Activated CD4-positive, alpha-beta T cell treated with anti-CD3 and anti-CD28 coated beads, Interleukin-2, amount 10 ng/mL, durations not matched to agents 24 days and 14 days (primary cell): ENCODE results near the gene GCHFR. TPM values are rescaled to one million over a fixed set of nuclear protein-coding genes. Genes with fewer than 3 reads are reported as not detected.

Source experiments
- DNase-seq: peaks from one replicate; pipeline ENCODE4 v3.0.0; 2022
- H3K27ac Mint-ChIP-seq: one replicate; pipeline ENCODE4 v1.8.0; 2022; ENCODE audit warnings: mild to moderate bottlenecking, mixed read lengths
- H3K27me3 Mint-ChIP-seq: one replicate; pipeline ENCODE4 v1.8.0; 2022; ENCODE audit warnings: mixed read lengths
- H3K36me3 Mint-ChIP-seq: one replicate; pipeline ENCODE4 v1.8.0; 2022; ENCODE audit warnings: low read depth, mild to moderate bottlenecking, mixed read lengths
- H3K4me1 Mint-ChIP-seq: one replicate; pipeline ENCODE4 v1.8.0; 2021; ENCODE audit warnings: mixed read lengths
- H3K4me3 Mint-ChIP-seq: one replicate; pipeline ENCODE4 v1.8.0; 2022; ENCODE audit warnings: mild to moderate bottlenecking, moderate library complexity, mixed read lengths
- H3K9me3 Mint-ChIP-seq: one replicate; pipeline ENCODE4 v1.8.0; 2021; ENCODE audit warnings: mixed read lengths
- intact Hi-C: fragments of 100-400 bp; cut with micrococcal nuclease; formaldehyde crosslinking; loops from one replicate; pipeline ENCODE4 v1.15.1; 2023
- total RNA-seq: library from RNA; stranded (reverse); gene quantifications from 2 replicates; pipeline ENCODE4 v1.2.3, GENCODE V29; 2022

GCHFR gene
- total RNA-seq, 1 donor from 2014 or later: 34.7 TPM

- intact Hi-C loops: loop anchor here (5.0 to 10.0 kb wide), 3 partner anchors 129 to 198 kb away; partner anchors contain the start of genes CCDC32, KNL1, RPUSD2 and VPS18
- Mint-ChIP-seq H3K9me3 (no peaks in the 10 kb centered on the region), H3K27ac (peak overlapping the region; percentile 89), H3K4me1 (peaks cover 22% of the 10 kb centered on the region), H3K27me3 (peaks cover 2% of the 10 kb centered on the region), H3K36me3 (peaks cover 4% of the 10 kb centered on the region), H3K4me3 (peak overlapping the region; percentile 76)
- peak; percentile 81 for DNase-seq
Observed at GRCh38 chr15:40762919-40763800, 708 bp upstream of the GCHFR start.

GRCh38 chr15:40764629-40765103 is 798 bp downstream of the GCHFR start:
- peaks cover 2% of the 10 kb centered on the region for H3K27me3 Mint-ChIP-seq
- intact Hi-C loops: loop anchor here (1.0 to 10.0 kb wide), 5 partner anchors 9 to 200 kb away; partner anchors contain the start of genes CCDC32, KNL1, RAD51 and RMDN3
- peak overlapping the region; percentile 76 for H3K4me3 Mint-ChIP-seq
- H3K4me1 Mint-ChIP-seq: peaks cover 32% of the 10 kb centered on the region
- H3K27ac Mint-ChIP-seq: peak overlapping the region; percentile 89
- peak; percentile 65 for DNase-seq
- peaks cover 9% of the 10 kb centered on the region for H3K36me3 Mint-ChIP-seq
- no peaks in the 10 kb centered on the region for H3K9me3 Mint-ChIP-seq

- no peaks in the 10 kb centered on the region for H3K27me3 Mint-ChIP-seq
- peaks cover 11% of the 10 kb centered on the region for H3K36me3 Mint-ChIP-seq
- intact Hi-C loops: loop anchor here (10.0 kb wide), 2 partner anchors 172 to 202 kb away; partner anchors contain the start of genes CCDC32, KNL1 and RPUSD2
- H3K9me3 Mint-ChIP-seq: no peaks in the 10 kb centered on the region
- no peak for DNase-seq
- H3K4me1 Mint-ChIP-seq: peaks cover 37% of the 10 kb centered on the region
- no peak overlapping the region for H3K27ac Mint-ChIP-seq
- H3K4me3 Mint-ChIP-seq: no peak overlapping the region
Observed at GRCh38 chr15:40766194-40766815, 2.4 kb downstream of the GCHFR start.

- Mint-ChIP-seq H3K36me3 (peaks cover 12% of the 10 kb centered on the region), H3K9me3 (no peaks in the 10 kb centered on the region), H3K4me3 (no peak overlapping the region), H3K27ac (no peak overlapping the region), H3K4me1 (peaks cover 37% of the 10 kb centered on the region), H3K27me3 (no peaks in the 10 kb centered on the region)
- intact Hi-C loops: loop anchor here (10.0 kb wide), 2 partner anchors 172 to 202 kb away; partner anchors contain the start of genes CCDC32, KNL1 and RPUSD2
- no peak for DNase-seq
Observed at GRCh38 chr15:40766906-40767837, 3.3 kb downstream of the GCHFR start.

GRCh38 chr15:40767838-40768500 is 4.1 kb downstream of the GCHFR start:
- Mint-ChIP-seq H3K27ac (no peak overlapping the region), H3K9me3 (no peaks in the 10 kb centered on the region), H3K4me3 (no peak overlapping the region), H3K4me1 (peaks cover 36% of the 10 kb centered on the region), H3K27me3 (no peaks in the 10 kb centered on the region), H3K36me3 (peaks cover 14% of the 10 kb centered on the region)
- intact Hi-C loops: loop anchor here (10.0 kb wide), 2 partner anchors 173 to 203 kb away; partner anchors contain the start of genes CCDC32, KNL1 and RPUSD2
- DNase-seq: no peak

GRCh38 chr15:40768521-40769273 is 4.8 kb downstream of the GCHFR start:
- intact Hi-C loops: loop anchor here (10.0 kb wide), 2 partner anchors 174 to 204 kb away; partner anchors contain the start of genes CCDC32, KNL1 and RPUSD2
- Mint-ChIP-seq H3K36me3 (peaks cover 17% of the 10 kb centered on the region), H3K27ac (peak overlapping the region; percentile 83), H3K4me3 (peak overlapping the region; percentile 63), H3K27me3 (no peaks in the 10 kb centered on the region), H3K4me1 (peaks cover 31% of the 10 kb centered on the region), H3K9me3 (no peaks in the 10 kb centered on the region)
- no peak for DNase-seq

- Mint-ChIP-seq H3K9me3 (no peaks in the 10 kb centered on the region), H3K36me3 (peaks cover 17% of the 10 kb centered on the region), H3K4me1 (peaks cover 29% of the 10 kb centered on the region), H3K27me3 (no peaks in the 10 kb centered on the region), H3K4me3 (peak within 1 kb of the TSS; percentile 63), H3K27ac (peak within 1 kb of the TSS; percentile 83)
- peak; percentile 79 for DNase-seq
- intact Hi-C loops: loop anchor here (10.0 kb wide), 2 partner anchors 175 to 205 kb away; partner anchors contain the start of genes CCDC32, KNL1 and RPUSD2
Observed at GRCh38 chr15:40769274-40770146, 5.6 kb downstream of the GCHFR start, which contains the start of gene C15orf62. C15orf62 (plus strand) TSS chr15:40769980; CDS start chr15:40770496, 516 bp downstream.

GRCh38 chr15:40770147-40770721 is 6.4 kb downstream of the GCHFR start:
- peaks cover 21% of the 10 kb centered on the region for H3K36me3 Mint-ChIP-seq
- peak overlapping the region; percentile 63 for H3K4me3 Mint-ChIP-seq
- H3K4me1 Mint-ChIP-seq: peaks cover 24% of the 10 kb centered on the region
- H3K9me3 Mint-ChIP-seq: no peaks in the 10 kb centered on the region
- H3K27ac Mint-ChIP-seq: peak overlapping the region; percentile 83
- no peak for DNase-seq
- intact Hi-C loops: no loop called here
- H3K27me3 Mint-ChIP-seq: no peaks in the 10 kb centered on the region

- no peak for DNase-seq
- intact Hi-C loops: no loop called here
- Mint-ChIP-seq H3K27ac (no peak overlapping the region), H3K27me3 (no peaks in the 10 kb centered on the region), H3K9me3 (no peaks in the 10 kb centered on the region), H3K4me3 (no peak overlapping the region), H3K4me1 (peaks cover 17% of the 10 kb centered on the region), H3K36me3 (peaks cover 24% of the 10 kb centered on the region)
Observed at GRCh38 chr15:40771242-40771641, 7.4 kb downstream of the GCHFR start.

- Mint-ChIP-seq H3K4me1 (peaks cover 23% of the 10 kb centered on the region), H3K4me3 (no peak overlapping the region), H3K27me3 (no peaks in the 10 kb centered on the region), H3K27ac (no peak overlapping the region), H3K36me3 (peaks cover 30% of the 10 kb centered on the region), H3K9me3 (no peaks in the 10 kb centered on the region)
- DNase-seq: no peak
- intact Hi-C loops: no loop called here
Observed at GRCh38 chr15:40772014-40772413, 8.1 kb downstream of the GCHFR start.

GRCh38 chr15:40773496-40773895 is 9.6 kb downstream of the GCHFR start:
- intact Hi-C loops: no loop called here
- H3K4me1 Mint-ChIP-seq: peaks cover 25% of the 10 kb centered on the region
- no peaks in the 10 kb centered on the region for H3K27me3 Mint-ChIP-seq
- peaks cover 24% of the 10 kb centered on the region for H3K36me3 Mint-ChIP-seq
- H3K9me3 Mint-ChIP-seq: no peaks in the 10 kb centered on the region
- no peak for DNase-seq
- H3K4me3 Mint-ChIP-seq: no peak overlapping the region
- H3K27ac Mint-ChIP-seq: no peak overlapping the region
